NCI-H82 treated with DMSO at 0.1 percent for 48 hours (cell line): ENCODE measurements around the gene DDX10.

ENCODE experiments used
- DNase-seq: peaks from one replicate; lab custom pipeline; 2025; ENCODE audit not compliant: unreplicated experiment; lab: John Stamatoyannopoulos, UW

The DDX10 gene

GRCh38 chr11:108865406-108865805, 200.5 kb downstream of the DDX10 start:
- DNase-seq = no peak

- DNase-seq = no peak
These were observed 201.9 kb downstream of the DDX10 start for GRCh38 chr11:108866781-108867180.

DNA sequence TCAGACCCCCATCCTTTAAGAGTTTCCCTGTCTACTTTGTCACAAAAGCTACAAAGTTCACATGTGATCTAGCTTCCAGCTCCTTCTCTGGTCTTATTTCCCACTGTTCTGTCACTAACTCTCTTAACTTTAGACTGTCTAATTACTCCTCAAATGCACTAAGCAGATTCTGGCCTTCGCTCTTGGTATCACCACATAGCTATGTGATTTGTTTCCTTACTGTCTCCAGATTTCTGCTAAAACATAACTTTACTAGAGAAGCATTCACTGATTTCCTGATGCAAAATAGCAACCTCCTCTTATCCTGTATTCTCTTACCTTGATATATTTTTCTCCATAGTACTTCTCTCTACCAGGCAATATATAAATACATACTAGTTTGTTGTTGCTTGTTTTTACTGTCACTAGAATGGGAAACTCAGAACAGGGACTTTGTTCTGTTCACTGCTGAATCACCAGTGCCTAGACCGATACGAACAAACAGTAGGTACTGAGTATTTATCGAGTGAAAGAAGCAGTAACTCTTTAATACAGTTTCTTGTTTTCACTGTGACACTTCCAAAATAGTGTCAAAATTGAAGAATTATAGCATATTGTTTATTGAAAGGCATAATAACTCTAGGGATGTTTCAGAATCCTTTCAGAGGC, 205.6 kb downstream of the DDX10 start:
- DNase-seq = no peak

GRCh38 chr11:108871152-108871551, 206.3 kb downstream of the DDX10 start:
- no peak for DNase-seq

- DNase-seq = no peak
These were observed 207.0 kb downstream of the DDX10 start for GRCh38 chr11:108871867-108872266.

DNA sequence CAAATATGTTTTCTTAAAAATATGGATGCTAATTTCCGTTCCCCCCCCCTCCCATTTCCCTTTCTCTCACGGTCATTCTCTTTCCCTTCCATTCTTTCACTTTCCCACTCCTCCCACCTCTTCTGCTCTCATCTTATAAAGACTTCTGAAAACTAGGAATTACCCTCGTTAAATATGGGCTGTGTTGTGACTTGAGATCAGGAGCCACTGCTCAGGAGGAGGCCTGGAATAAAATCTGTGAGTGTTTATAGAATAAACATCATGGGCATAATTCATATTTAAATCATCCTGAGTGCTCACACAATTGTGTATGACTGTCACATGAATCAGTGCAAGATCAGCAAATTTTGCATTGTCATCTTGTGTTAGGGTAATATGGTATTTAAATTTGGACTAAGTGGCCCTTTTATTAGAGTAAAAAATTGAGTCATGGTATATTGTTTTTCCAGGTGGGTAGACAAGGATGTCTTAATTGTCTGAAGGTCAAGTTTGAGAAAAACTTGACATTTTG, 208.0 kb downstream of the DDX10 start:
- no peak for DNase-seq

DNA sequence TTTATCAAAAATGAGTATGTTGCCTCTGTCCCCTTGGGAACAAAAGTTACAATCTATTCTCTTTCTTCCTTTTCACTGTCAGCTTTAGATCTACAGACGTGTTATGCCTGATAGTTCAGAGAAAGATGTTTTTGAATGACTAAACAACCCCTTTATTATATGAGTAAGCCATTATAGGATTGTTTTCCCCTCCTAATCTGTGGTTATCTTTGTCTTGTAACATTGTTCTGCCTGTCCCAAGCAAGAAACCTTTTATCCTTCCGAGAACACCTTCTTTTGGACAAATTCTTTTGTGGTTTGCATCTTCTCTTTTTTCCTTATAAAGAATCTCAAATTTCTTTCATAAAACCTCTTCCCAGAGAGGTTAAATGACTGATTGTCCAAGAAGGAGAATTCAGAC, 208.4 kb downstream of the DDX10 start:
- no peak for DNase-seq

DNA sequence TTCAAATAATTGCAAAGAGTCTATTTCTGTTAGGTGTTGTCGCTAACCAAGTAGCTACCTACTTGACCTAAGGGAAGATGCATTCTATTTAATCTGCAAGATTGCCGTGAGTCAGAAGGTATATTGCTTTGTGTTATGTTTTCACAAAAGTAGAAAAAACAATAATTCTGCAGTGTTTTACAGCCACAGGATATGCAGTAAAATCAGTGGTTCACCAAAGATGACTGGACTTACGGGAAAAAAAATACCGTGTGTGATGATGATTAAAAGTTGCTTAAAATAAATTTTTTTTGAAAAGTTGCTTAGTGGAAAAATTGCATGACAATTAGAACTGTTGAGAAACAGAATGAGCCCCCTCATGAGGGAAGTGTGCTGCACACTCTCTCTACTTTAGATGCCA, 209.1 kb downstream of the DDX10 start:
- DNase-seq = no peak

GRCh38 chr11:108875134-108875533, 210.3 kb downstream of the DDX10 start:
- no peak for DNase-seq

DNA sequence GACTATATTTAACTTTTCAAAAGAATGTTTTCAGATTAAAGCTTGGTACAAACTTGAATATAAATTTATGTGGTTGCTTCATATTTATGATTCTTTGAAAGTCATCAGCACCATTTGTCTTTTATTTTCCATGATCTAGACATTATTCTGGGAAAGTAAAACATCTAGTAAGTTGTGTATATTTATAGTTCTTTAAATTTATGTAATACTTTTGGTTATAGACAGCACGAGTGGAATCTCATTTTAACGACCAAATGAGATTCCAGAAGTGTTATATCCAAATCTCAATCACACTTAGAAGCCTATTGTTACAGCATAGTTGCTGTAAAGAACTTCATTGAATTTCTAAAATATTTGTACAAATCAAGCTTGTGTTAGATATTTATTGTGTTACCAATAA, 212.3 kb downstream of the DDX10 start:
- DNase-seq = no peak

- DNase-seq = no peak
These were observed 215.6 kb downstream of the DDX10 start for GRCh38 chr11:108880510-108880909.

GRCh38 chr11:108881131-108881530, 216.3 kb downstream of the DDX10 start:
- DNase-seq = no peak

DNA sequence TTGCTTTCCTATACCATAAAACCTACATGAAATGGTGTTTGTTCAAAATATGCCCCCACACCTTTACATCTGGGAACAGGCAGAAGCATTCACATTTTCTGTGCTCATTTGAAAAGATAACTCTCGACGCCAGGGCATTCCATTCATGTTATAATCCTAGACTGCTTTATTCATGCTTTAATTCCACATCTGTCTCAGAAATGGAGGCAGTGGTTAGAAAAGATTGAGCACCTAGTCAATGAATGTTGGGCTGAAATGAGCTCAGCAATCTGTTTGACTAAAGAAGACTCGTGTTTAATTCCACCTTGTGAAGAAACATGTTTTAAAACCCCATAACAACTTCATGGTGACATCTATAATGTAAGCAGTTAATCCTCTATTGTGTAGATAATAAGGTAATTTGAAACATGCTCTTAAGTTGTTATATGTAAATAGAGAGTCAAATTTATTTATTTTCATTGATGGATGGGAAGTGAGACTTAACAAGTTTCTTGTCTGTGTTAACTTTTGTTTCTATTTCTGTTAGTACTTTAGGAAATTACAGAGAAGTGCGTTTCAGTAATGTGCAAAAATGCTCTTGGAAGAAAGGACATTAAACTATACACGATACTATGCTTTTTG, 217.5 kb downstream of the DDX10 start:
- DNase-seq = no peak

DNA sequence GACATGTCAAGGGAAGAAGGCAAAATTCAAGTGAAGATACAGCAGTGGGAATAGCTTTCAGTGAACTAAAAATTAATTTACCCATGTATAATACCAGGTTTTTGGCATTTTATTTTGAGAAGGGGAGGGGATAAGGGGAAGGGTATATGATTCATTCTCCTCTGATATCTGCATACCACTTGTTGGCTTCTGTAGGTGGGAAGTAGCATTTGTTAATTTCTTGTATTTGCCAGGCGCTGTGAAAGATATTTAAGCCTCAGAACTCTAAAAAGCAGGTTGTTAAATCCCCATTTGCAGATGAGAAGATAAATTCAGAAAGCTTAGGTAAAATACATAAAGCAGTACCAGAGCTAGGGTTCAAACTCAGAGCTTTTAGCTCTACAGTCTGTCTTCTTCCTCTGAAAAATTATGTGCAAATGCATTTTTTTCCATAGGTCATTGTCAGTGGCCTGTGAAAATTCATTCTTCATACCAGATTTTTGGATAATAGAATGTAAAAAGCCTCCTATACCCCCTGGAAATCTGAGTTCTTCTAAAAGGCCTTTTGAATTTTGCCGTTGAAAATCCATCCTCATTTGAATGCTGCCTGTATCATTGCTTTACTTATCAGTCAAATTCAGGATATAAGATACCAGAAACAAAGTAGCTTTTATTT, 221.3 kb downstream of the DDX10 start:
- no peak for DNase-seq

DNA sequence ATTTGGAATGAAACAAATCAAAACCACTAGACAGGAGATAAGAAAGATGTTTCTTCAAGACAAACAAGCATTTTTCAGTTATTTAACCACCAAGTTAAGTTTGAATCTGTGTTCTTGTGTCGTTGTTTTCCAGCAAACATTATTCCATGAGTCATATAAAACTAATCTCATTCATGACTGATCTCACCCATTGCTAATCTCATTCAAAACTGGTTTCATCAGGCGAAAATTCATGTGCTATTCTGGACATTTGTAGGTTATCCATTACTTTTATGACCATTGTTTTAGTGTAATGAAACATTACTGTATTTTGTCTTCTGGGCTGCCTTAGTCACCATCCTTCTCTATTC, 221.8 kb downstream of the DDX10 start:
- DNase-seq = no peak

- no peak for DNase-seq
These were observed 222.8 kb downstream of the DDX10 start for GRCh38 chr11:108887436-108888238.

- DNase-seq = no peak
These were observed 225.7 kb downstream of the DDX10 start for GRCh38 chr11:108890482-108891105.

GRCh38 chr11:108891143-108891542, 226.3 kb downstream of the DDX10 start:
- DNase-seq = no peak

DNA sequence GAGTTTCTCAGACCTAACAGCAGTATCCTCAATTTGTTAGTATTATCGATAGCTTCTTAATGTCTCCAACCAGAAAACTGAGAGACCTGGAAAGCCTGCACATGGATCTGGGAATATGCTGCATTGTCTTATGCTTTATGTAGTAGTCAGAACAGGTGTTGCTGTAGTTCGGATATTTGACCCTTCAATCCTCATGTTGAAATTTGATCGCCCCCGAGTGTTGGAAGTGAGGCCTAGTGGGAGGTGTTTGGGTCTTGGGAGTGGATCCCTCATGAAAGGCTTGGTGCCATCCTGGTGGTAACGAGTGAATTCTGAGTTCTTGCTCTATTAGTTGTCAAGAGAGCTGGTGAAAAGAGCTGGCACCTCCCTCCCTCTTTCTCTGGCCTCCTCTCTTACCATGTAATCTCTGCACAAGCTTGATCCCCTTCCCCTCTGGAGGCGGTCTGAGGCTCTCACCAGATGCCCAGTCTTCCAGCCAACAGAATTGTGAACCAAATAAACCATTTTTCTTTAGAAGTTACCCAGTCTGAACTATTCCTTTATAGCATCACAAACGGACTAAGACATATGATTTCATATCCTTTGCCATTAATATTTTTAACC, 227.1 kb downstream of the DDX10 start:
- DNase-seq = no peak

- no peak for DNase-seq
These were observed 231.0 kb downstream of the DDX10 start for GRCh38 chr11:108895579-108896480.
